ENCODE data around the gene LRRC8A. TPM values are rescaled to one million over a fixed set of nuclear protein-coding genes. Genes with fewer than 3 reads are reported as not detected.
A peak's percentile ranks its signal among the peaks of the same experiment; 100 is the strongest.

The LRRC8A gene
- total RNA-seq, 4 donors from 2014 or later: 70.0 to 153 (median 122) TPM

- H3K9me3 ChIP-seq: no peaks in the 10 kb centered on the region
- peaks cover 6 to 41% (median 14%) of the 10 kb centered on the region in 3 donors for H3K4me1 ChIP-seq
- H3K27me3 ChIP-seq: no peaks in the 10 kb centered on the region
- TF ChIP-seq POLR2A (IDR thresholded peaks at IDR 0.05) (no peak), CTCF (IDR thresholded peaks at IDR 0.05) (no peak)
- no peak for DNase-seq
- intact Hi-C loops (cut with DNase I): no loop called here
- H3K27ac ChIP-seq: no peak overlapping the region
- H3K4me3 ChIP-seq: no peak overlapping the region
- WGBS, 2 donors: 83 to 87% methylated on average over 5 of the region's 5 CpGs
- H3K36me3 ChIP-seq: no peaks in the 10 kb centered on the region
Measured at GRCh38 chr9:128877852-128878251, 4.1 kb upstream of the LRRC8A start.

- Histone ChIP-seq H3K9me3 (no peaks in the 10 kb centered on the region), H3K4me1 (peaks cover 41 to 77% (median 58%) of the 10 kb centered on the region in 3 donors), H3K27me3 (no peaks in the 10 kb centered on the region), H3K36me3 (peaks cover 8 to 37% (median 8%) of the 10 kb centered on the region in 3 donors), H3K27ac (peak overlapping the region; percentile 97 to 100 (median 99)), H3K4me3 (peak overlapping the region; percentile 76 to 99 (median 84))
- no peak for DNase-seq
- intact Hi-C loops (cut with DNase I): no loop called here
- 0% methylated on average over 11 of the region's 19 CpGs for WGBS, 2 donors
- TF ChIP-seq CTCF (IDR thresholded peaks at IDR 0.05) (peak in 1 of 6 experiments; percentile 4), POLR2A (IDR thresholded peaks at IDR 0.05) (peak in 1 of 4 donors; percentile 23)
Measured at GRCh38 chr9:128882677-128883603, 1.0 kb downstream of the LRRC8A start.

- intact Hi-C loops (cut with DNase I): no loop called here
- Histone ChIP-seq H3K9me3 (no peaks in the 10 kb centered on the region), H3K27me3 (no peaks in the 10 kb centered on the region), H3K4me3 (peak overlapping the region in 3 of 4 donors; percentile 84 to 99 (median 85)), H3K4me1 (peaks cover 48 to 79% (median 67%) of the 10 kb centered on the region in 3 donors), H3K36me3 (peaks cover 8 to 49% (median 8%) of the 10 kb centered on the region in 3 donors), H3K27ac (peak overlapping the region; percentile 97 to 100 (median 99))
- no peak for TF ChIP-seq POLR2A (IDR thresholded peaks at IDR 0.05)
- no peak for DNase-seq
- WGBS, 2 donors: 80 to 83% methylated on average over 2 of the region's 2 CpGs
Measured at GRCh38 chr9:128884164-128884563, 2.2 kb downstream of the LRRC8A start.

GRCh38 chr9:128885376-128885775, 3.4 kb downstream of the LRRC8A start:
- no peak for DNase-seq
- Histone ChIP-seq H3K36me3 (peaks cover 8 to 53% (median 13%) of the 10 kb centered on the region in 3 donors), H3K4me1 (peaks cover 51 to 87% (median 78%) of the 10 kb centered on the region in 3 donors), H3K27me3 (no peaks in the 10 kb centered on the region), H3K27ac (peak overlapping the region; percentile 97 to 100 (median 99)), H3K9me3 (no peaks in the 10 kb centered on the region), H3K4me3 (peak overlapping the region in 3 of 4 donors; percentile 20 to 99 (median 84))
- intact Hi-C loops (cut with DNase I): no loop called here
- WGBS, 2 donors: 35 to 72% methylated on average over 4 to 7 of the region's 8 CpGs
- TF ChIP-seq POLR2A (IDR thresholded peaks at IDR 0.05) (no peak), CTCF (IDR thresholded peaks at IDR 0.05) (no peak)

- Histone ChIP-seq H3K9me3 (no peaks in the 10 kb centered on the region), H3K4me1 (peaks cover 54 to 87% (median 78%) of the 10 kb centered on the region in 3 donors), H3K27ac (peak overlapping the region; percentile 97 to 100 (median 99)), H3K27me3 (no peaks in the 10 kb centered on the region), H3K36me3 (peaks cover 8 to 53% (median 13%) of the 10 kb centered on the region in 3 donors), H3K4me3 (peak overlapping the region in 2 of 4 donors; percentile 84 to 99)
- TF ChIP-seq CTCF (IDR thresholded peaks at IDR 0.05) (no peak), POLR2A (IDR thresholded peaks at IDR 0.05) (no peak)
- DNase-seq: no peak
- 45 to 68% methylated on average over 10 of the region's 15 CpGs for WGBS, 2 donors
- intact Hi-C loops (cut with DNase I): no loop called here
Measured at GRCh38 chr9:128885798-128886197, 3.9 kb downstream of the LRRC8A start.

Measured in esophagus squamous epithelium (tissue), 5 donors.